Measurements from ENCODE around the gene GOLGA8N.

- no peak for TF ChIP-seq EZH2 (IDR thresholded peaks at IDR 0.05; ENCODE audit: borderline replicate concordance, low read length)
- no peak for TF ChIP-seq CTCF (conservative IDR thresholded peaks at IDR 0.05 in 1 of 2, IDR thresholded peaks at IDR 0.05 in 1 of 2; ENCODE audit: extremely low read depth in 1 of 2, insufficient read depth in 1 of 2, low read depth in 1 of 2, low read length in 2 of 2)
These were observed 43.8 kb downstream of the GOLGA8N start for GRCh38 chr15:32636908-32637567.

All from mammary epithelial cell (primary cell).